Smooth muscle cell (in vitro differentiated cells): ENCODE measurements around the gene PDLIM4. TPM values are rescaled to one million over a fixed set of nuclear protein-coding genes. Genes with fewer than 3 reads are reported as not detected.

Source experiments
- DNase-seq: peaks from one replicate; lab custom pipeline; 2025; ENCODE audit not compliant: unreplicated experiment; lab: John Stamatoyannopoulos, UW
- H2AFZ ChIP-seq: fragments of 200-600 bp; sonication (generic); 2 replicates; pipeline ENCODE4 v1.6.0; 2016; ENCODE audit warnings: antibody characterized with exemption, low read depth, mild to moderate bottlenecking
- H3F3A ChIP-seq: fragments of 200-600 bp; sonication (generic); 2 replicates; pipeline ENCODE4 v1.6.0; 2017; ENCODE audit warnings: antibody characterized with exemption, low read depth
- H3K27ac ChIP-seq: fragments of 200-600 bp; sonication (generic); 2 replicates; pipeline ENCODE4 v1.5.1; 2016; ENCODE audit warnings: low read depth, mild to moderate bottlenecking
- H3K27me3 ChIP-seq: fragments of 200-600 bp; sonication (generic); 2 replicates; pipeline ENCODE4 v1.6.1; 2016; ENCODE audit warnings: low read depth, mild to moderate bottlenecking
- H3K36me3 ChIP-seq: fragments of 200-600 bp; sonication (generic); 2 replicates; pipeline ENCODE4 v1.5.1; 2016; ENCODE audit warnings: low read depth
- H3K4me1 ChIP-seq: fragments of 200-600 bp; sonication (generic); 2 replicates; pipeline ENCODE4 v1.5.1; 2016; ENCODE audit warnings: low read depth
- H3K4me2 ChIP-seq: fragments of 200-600 bp; sonication (generic); 2 replicates; pipeline ENCODE4 v1.6.0; 2016; ENCODE audit warnings: mild to moderate bottlenecking
- H3K4me3 ChIP-seq: fragments of 200-600 bp; sonication (generic); 2 replicates; pipeline ENCODE4 v1.5.1; 2016; ENCODE audit warnings: mild to moderate bottlenecking
- H3K79me2 ChIP-seq: fragments of 200-600 bp; sonication (generic); 2 replicates; pipeline ENCODE4 v1.6.0; 2016; ENCODE audit warnings: low read depth, mild to moderate bottlenecking
- H3K9ac ChIP-seq: fragments of 200-600 bp; sonication (generic); 2 replicates; pipeline ENCODE4 v1.6.0; 2016; ENCODE audit warnings: low read depth
- H3K9me3 ChIP-seq: fragments of 200-600 bp; sonication (generic); replicated peaks from 2 replicates; pipeline ENCODE4 v1.5.1; 2016; ENCODE audit warnings: low read depth
- H4K20me1 ChIP-seq: fragments of 200-600 bp; sonication (generic); 2 replicates; pipeline ENCODE4 v1.6.0; 2016; ENCODE audit warnings: low read depth
- WGBS: methylation state at CpG from one replicate; pipeline ENCODE4 v1.1.7; 2016; ENCODE audit warnings: low lambda C conversion rate; 5-methylcytosine and 5-hydroxymethylcytosine counted together
- polyA plus RNA-seq: library from polyadenylated mRNA; unstranded; fragments of >200 nt; fragmentation: Nextera tagmentation; extraction: Ambion mirVana; gene quantifications from 2 replicates; pipeline ENCODE4 v1.2.1, GENCODE V29; 2016
- total RNA-seq: library from RNA; depleted of rRNA; stranded (reverse); fragments of >200 nt; gene quantifications from 2 replicates; pipeline ENCODE4 v1.2.3, GENCODE V29; 2014
- TF ChIP-seq, protein P1 (sequence below): fragments of 200-600 bp; sonication (generic); IDR thresholded peaks from 2 replicates; pipeline ENCODE4 v1.5.1; 2017; ENCODE audit warnings: borderline replicate concordance, mild to moderate bottlenecking, antibody characterized with exemption; ENCODE audit not compliant: insufficient read depth, poor library complexity, severe bottlenecking

PDLIM4 gene
- total and polyA plus RNA-seq, 2 experiments from 2014 or later, result 93.8 to 275 TPM

DNA sequence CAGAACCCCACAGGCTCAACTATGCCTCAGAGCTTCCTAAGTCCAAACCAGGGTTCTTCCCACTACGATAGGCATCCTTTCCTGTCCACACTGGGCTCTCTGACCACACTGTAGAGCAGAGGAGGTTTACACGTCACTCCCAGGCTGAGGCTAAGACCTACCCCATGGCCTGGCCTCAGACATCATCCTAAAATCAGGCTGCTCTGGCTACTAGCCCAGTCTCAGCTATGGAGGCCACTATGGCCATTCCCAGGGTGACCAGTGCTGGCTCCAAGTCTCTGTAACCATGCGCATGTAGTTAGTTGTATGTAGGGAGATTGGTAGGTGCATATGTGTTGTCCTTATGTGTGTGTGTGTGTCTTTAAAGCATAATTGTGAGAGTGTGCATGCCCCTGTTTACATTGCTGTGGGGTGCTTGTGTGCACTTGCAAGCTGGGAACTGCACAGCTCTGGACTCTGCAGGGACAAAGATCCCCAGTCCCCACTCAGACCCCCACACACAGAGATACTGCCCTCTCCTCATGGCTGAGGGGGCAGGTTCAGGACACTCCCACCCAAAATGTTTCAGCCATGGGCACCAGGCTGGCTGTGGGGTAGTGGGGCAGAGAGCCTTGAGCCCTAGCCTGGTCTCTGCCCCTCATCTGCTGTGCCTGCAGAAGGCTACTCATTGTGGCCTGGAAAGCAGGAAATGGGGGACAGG lies 12.3 kb downstream of the PDLIM4 start:
- no peak overlapping the region for H3K4me3 ChIP-seq
- no peaks in the 10 kb centered on the region for H3K36me3 ChIP-seq
- H3F3A ChIP-seq, result peaks cover 6% of the 10 kb centered on the region
- WGBS, result 89% methylated on average over 3 of the region's 3 CpGs
- no peak overlapping the region for H2AFZ ChIP-seq
- no peak overlapping the region for H3K4me2 ChIP-seq
- no peak for DNase-seq
- no peaks in the 10 kb centered on the region for H3K9me3 ChIP-seq
- no peaks in the 10 kb centered on the region for H3K27me3 ChIP-seq
- no peak overlapping the region for H3K27ac ChIP-seq
- H3K79me2 ChIP-seq, result no peaks in the 10 kb centered on the region
- TF ChIP-seq, protein P1, sequence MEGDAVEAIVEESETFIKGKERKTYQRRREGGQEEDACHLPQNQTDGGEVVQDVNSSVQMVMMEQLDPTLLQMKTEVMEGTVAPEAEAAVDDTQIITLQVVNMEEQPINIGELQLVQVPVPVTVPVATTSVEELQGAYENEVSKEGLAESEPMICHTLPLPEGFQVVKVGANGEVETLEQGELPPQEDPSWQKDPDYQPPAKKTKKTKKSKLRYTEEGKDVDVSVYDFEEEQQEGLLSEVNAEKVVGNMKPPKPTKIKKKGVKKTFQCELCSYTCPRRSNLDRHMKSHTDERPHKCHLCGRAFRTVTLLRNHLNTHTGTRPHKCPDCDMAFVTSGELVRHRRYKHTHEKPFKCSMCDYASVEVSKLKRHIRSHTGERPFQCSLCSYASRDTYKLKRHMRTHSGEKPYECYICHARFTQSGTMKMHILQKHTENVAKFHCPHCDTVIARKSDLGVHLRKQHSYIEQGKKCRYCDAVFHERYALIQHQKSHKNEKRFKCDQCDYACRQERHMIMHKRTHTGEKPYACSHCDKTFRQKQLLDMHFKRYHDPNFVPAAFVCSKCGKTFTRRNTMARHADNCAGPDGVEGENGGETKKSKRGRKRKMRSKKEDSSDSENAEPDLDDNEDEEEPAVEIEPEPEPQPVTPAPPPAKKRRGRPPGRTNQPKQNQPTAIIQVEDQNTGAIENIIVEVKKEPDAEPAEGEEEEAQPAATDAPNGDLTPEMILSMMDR, result no peak
- H3K9ac ChIP-seq, result no peak overlapping the region
- peaks cover 13% of the 10 kb centered on the region for H3K4me1 ChIP-seq
- H4K20me1 ChIP-seq, result peaks cover 86% of the 10 kb centered on the region

DNA sequence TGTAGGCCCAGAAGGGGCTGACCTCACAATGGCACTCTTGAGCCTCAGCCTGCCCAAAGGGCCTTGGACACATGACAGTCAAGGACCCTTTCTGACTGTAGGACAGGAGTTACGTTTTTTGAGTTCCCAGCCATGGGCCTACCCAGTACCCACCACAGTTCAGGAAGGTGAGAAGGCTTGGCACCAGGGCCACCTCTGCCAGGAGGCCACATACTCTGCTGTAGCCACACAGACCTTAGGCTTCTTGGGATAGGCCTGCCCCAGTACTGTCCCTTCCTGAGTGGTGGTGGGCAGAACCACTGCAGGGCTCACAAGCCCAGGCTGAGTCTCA lies 12.8 kb downstream of the PDLIM4 start:
- TF ChIP-seq, protein P1, result no peak
- H3K9me3 ChIP-seq, result no peaks in the 10 kb centered on the region
- peaks cover 6% of the 10 kb centered on the region for H3F3A ChIP-seq
- no peak overlapping the region for H3K27ac ChIP-seq
- no peak for DNase-seq
- H3K4me2 ChIP-seq, result no peak overlapping the region
- H3K9ac ChIP-seq, result no peak overlapping the region
- H3K4me1 ChIP-seq, result peaks cover 8% of the 10 kb centered on the region
- H3K79me2 ChIP-seq, result no peaks in the 10 kb centered on the region
- no peak overlapping the region for H3K4me3 ChIP-seq
- H3K27me3 ChIP-seq, result no peaks in the 10 kb centered on the region
- no peaks in the 10 kb centered on the region for H3K36me3 ChIP-seq
- peaks cover 88% of the 10 kb centered on the region for H4K20me1 ChIP-seq
- H2AFZ ChIP-seq, result no peak overlapping the region
- 93% methylated on average over 1 of the region's 1 CpG for WGBS

DNA sequence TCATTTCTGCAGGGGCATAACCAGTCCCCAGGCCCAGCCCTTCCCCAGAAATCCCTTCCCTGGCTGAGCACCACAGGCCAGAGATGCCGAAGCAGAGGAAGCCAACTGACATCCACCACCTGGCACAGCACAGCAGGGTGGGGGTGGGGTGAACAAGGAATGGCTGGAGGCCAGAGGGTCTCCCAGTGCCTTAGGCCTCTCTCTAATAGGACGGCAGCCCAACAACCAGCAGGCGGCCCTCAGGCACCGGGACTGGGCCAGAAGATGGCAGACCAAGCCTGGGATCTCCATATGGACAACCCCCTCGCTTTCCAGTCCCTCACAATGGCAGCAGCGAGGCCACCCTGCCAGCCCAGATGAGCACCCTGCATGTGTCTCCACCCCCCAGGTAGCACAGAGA lies 13.2 kb downstream of the PDLIM4 start:
- H3K27ac ChIP-seq, result no peak overlapping the region
- H2AFZ ChIP-seq, result no peak overlapping the region
- H3K4me1 ChIP-seq, result peaks cover 8% of the 10 kb centered on the region
- TF ChIP-seq, protein P1, result no peak
- no peaks in the 10 kb centered on the region for H3K9me3 ChIP-seq
- H4K20me1 ChIP-seq, result peaks cover 88% of the 10 kb centered on the region
- H3K4me3 ChIP-seq, result no peak overlapping the region
- no peak overlapping the region for H3K4me2 ChIP-seq
- no peak for DNase-seq
- no peaks in the 10 kb centered on the region for H3K27me3 ChIP-seq
- H3F3A ChIP-seq, result peaks cover 6% of the 10 kb centered on the region
- H3K36me3 ChIP-seq, result no peaks in the 10 kb centered on the region
- 94% methylated on average over 6 of the region's 6 CpGs for WGBS
- H3K9ac ChIP-seq, result no peak overlapping the region
- H3K79me2 ChIP-seq, result no peaks in the 10 kb centered on the region
